ENCODE measurements around the gene DCAF8L2. TPM values are rescaled to one million over a fixed set of nuclear protein-coding genes. Genes with fewer than 3 reads are reported as not detected.

The DCAF8L2 gene
- total and polyA plus RNA-seq, 2 of the 13 experiments (the other 11 are each of a cell fraction or from before 2014, with no cell fraction given) = not detected

DNA sequence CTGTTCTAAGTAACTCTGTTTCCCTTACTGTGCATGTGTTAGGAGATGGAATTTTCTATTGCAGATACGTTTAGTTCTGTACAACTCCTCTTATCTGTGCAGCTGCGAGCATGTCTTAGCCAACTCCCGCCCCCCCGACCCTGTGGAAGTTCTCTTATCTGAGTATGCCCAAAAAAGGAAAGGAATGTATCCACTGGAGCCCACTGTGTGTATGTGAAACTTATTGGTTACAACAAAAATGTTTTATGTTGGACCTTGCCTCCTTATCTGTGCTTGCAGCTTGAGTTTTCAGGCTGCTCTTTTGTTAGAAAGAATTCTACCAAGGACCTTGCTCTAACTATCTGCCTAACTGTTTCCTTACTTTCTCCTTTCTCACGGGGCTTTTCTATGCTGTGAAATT is 24.2 kb upstream of the DCAF8L2 start:
- WGBS (ENCODE audit: low lambda C conversion rate) = 0% methylated on average over 5 of the region's 5 CpGs
- ATAC-seq (peak; percentile 99), DNase-seq (ENCODE audit: low spot score) (peak; percentile 88), FAIRE-seq (peak; percentile 76)
- peak overlapping the region; percentile 36; the same call in 1 of the 2 replicates for H3K4me2 ChIP-seq (ENCODE audit: low read depth, low read length)
- H3K4me1 ChIP-seq (ENCODE audit: insufficient read depth, low read length) = peaks cover 19% of the 10 kb centered on the region
- no peak overlapping the region for H2AFZ ChIP-seq (ENCODE audit: low read length)
- H3K27ac ChIP-seq (ENCODE audit: extremely low read length, insufficient read depth, low read length) = peak overlapping the region; percentile 46
- no peak overlapping the region for H3K9ac ChIP-seq (ENCODE audit: insufficient read depth, low read depth, low read length)
- no peaks in the 10 kb centered on the region for H3K27me3 ChIP-seq (ENCODE audit: control insufficient read depth in 1 of 2, insufficient read depth in 2 of 2, low read length in 2 of 2)
- POLR2A ChIA-PET = no interaction called here
- CTCF ChIA-PET (ENCODE audit: low intra/inter-chr PET ratio, low total read pairs) = no interaction called here
- intact Hi-C loops (cut with micrococcal nuclease; ENCODE audit: unreplicated experiment) (no loop called here), in situ Hi-C loops (cut with HindIII; ENCODE audit: extremely low pct_ligation_motif_present, low pct_unique_long_range_greater_than_20kb) (no loop called here)
- H3K4me3 ChIP-seq (replicated peaks in 1 of 3; ENCODE audit: insufficient read depth in 1 of 3, low read depth in 2 of 3, low read length in 3 of 3) = no peak overlapping the region
- no peaks in the 10 kb centered on the region for H4K20me1 ChIP-seq (ENCODE audit: insufficient read depth, low read length)
- H3K79me2 ChIP-seq (ENCODE audit: insufficient read depth, low read length) = no peaks in the 10 kb centered on the region
- H3K36me3 ChIP-seq (replicated peaks in 1 of 2; ENCODE audit: control insufficient read depth in 1 of 2, insufficient read depth in 2 of 2, low read length in 2 of 2) = no peaks in the 10 kb centered on the region
- no TSS peak for BruUV-seq (replicated peaks)
- no peaks in the 10 kb centered on the region for H3K9me3 ChIP-seq (ENCODE audit: low read length)
- TF ChIP-seq EP300 (IDR thresholded peaks at IDR 0.05; ENCODE audit: low read depth in 2 of 2, low read length in 2 of 2) (peak in 1 of 2 experiments; percentile 38; a peak in 1 of 4 replicates), EP300 (CRISPR knock-in tag; IDR thresholded peaks at IDR 0.05; ENCODE audit: borderline replicate concordance) (no peak), RFX1 (IDR thresholded peaks at IDR 0.05) (no peak), GATAD2A (CRISPR knock-in tag; IDR thresholded peaks at IDR 0.05) (0 out of 2 replicates have a peak, but pooled peaks have one; percentile 17), SOX6 (IDR thresholded peaks at IDR 0.05) (no peak), SOX6 (CRISPR knock-in tag; IDR thresholded peaks at IDR 0.05) (peak; percentile 24; the same call in 1 of the 2 replicates), HNF4G (IDR thresholded peaks at IDR 0.05; ENCODE audit: borderline replicate concordance, low read depth, low read length) (peak; percentile 23; the same call in 1 of the 2 replicates), HNF4G (CRISPR knock-in tag; IDR thresholded peaks at IDR 0.05; ENCODE audit: borderline replicate concordance, low read depth) (no peak), SOX13 (IDR thresholded peaks at IDR 0.05) (no peak), SOX13 (CRISPR knock-in tag; conservative IDR thresholded peaks at IDR 0.05 in 1 of 2, IDR thresholded peaks at IDR 0.05 in 1 of 2) (peak in 1 of 2 experiments; percentile 48; a peak in 1 of 4 replicates), SRF (IDR thresholded peaks at IDR 0.05; ENCODE audit: low read depth, low read length) (peak; percentile 99), ZKSCAN8 (CRISPR knock-in tag; IDR thresholded peaks at IDR 0.05; ENCODE audit: borderline replicate concordance) (peak; percentile 78; the same call in 1 of the 2 replicates), ZMYM4 (CRISPR knock-in tag; IDR thresholded peaks at IDR 0.05) (peak; percentile 18; the same call in 1 of the 2 replicates), ZNF12 (CRISPR knock-in tag; IDR thresholded peaks at IDR 0.05) (0 out of 2 replicates have a peak, but pooled peaks have one; percentile 27), TMF1 (CRISPR knock-in tag; IDR thresholded peaks at IDR 0.05; ENCODE audit: low read depth) (no peak)
- TF ChIP-seq, protein P1, sequence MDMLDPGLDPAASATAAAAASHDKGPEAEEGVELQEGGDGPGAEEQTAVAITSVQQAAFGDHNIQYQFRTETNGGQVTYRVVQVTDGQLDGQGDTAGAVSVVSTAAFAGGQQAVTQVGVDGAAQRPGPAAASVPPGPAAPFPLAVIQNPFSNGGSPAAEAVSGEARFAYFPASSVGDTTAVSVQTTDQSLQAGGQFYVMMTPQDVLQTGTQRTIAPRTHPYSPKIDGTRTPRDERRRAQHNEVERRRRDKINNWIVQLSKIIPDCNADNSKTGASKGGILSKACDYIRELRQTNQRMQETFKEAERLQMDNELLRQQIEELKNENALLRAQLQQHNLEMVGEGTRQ (IDR thresholded peaks at IDR 0.05; ENCODE audit: low read depth, low read length) = no peak
- TF ChIP-seq, protein P1 (CRISPR knock-in tag; IDR thresholded peaks at IDR 0.05; ENCODE audit: borderline replicate concordance) = peak; percentile 75; the same call in 1 of the 2 replicates
- TF ChIP-seq, protein P2, sequence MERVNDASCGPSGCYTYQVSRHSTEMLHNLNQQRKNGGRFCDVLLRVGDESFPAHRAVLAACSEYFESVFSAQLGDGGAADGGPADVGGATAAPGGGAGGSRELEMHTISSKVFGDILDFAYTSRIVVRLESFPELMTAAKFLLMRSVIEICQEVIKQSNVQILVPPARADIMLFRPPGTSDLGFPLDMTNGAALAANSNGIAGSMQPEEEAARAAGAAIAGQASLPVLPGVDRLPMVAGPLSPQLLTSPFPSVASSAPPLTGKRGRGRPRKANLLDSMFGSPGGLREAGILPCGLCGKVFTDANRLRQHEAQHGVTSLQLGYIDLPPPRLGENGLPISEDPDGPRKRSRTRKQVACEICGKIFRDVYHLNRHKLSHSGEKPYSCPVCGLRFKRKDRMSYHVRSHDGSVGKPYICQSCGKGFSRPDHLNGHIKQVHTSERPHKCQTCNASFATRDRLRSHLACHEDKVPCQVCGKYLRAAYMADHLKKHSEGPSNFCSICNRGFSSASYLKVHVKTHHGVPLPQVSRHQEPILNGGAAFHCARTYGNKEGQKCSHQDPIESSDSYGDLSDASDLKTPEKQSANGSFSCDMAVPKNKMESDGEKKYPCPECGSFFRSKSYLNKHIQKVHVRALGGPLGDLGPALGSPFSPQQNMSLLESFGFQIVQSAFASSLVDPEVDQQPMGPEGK (CRISPR knock-in tag; IDR thresholded peaks at IDR 0.05) = peak; percentile 32; the same call in 1 of the 2 replicates
- TF ChIP-seq, protein P3, sequence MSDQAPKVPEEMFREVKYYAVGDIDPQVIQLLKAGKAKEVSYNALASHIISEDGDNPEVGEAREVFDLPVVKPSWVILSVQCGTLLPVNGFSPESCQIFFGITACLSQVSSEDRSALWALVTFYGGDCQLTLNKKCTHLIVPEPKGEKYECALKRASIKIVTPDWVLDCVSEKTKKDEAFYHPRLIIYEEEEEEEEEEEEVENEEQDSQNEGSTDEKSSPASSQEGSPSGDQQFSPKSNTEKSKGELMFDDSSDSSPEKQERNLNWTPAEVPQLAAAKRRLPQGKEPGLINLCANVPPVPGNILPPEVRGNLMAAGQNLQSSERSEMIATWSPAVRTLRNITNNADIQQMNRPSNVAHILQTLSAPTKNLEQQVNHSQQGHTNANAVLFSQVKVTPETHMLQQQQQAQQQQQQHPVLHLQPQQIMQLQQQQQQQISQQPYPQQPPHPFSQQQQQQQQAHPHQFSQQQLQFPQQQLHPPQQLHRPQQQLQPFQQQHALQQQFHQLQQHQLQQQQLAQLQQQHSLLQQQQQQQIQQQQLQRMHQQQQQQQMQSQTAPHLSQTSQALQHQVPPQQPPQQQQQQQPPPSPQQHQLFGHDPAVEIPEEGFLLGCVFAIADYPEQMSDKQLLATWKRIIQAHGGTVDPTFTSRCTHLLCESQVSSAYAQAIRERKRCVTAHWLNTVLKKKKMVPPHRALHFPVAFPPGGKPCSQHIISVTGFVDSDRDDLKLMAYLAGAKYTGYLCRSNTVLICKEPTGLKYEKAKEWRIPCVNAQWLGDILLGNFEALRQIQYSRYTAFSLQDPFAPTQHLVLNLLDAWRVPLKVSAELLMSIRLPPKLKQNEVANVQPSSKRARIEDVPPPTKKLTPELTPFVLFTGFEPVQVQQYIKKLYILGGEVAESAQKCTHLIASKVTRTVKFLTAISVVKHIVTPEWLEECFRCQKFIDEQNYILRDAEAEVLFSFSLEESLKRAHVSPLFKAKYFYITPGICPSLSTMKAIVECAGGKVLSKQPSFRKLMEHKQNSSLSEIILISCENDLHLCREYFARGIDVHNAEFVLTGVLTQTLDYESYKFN (CRISPR knock-in tag; conservative IDR thresholded peaks at IDR 0.05) = 0 out of 2 replicates have a peak, but pooled peaks have one; percentile 24

Data from HepG2 (cell line).